ENCODE measurements around the gene CAPN7.

GRCh38 chr3:15298504-15298903, 92.5 kb downstream of the CAPN7 start:
- TF ChIP-seq CTCF (IDR thresholded peaks at IDR 0.05) (no peak), EP300 (IDR thresholded peaks at IDR 0.05) (no peak), POLR2A (IDR thresholded peaks at IDR 0.05) (no peak)

Data from sigmoid colon (tissue), 4 donors.